ENCODE data around the gene NFX1. TPM values are rescaled to one million over a fixed set of nuclear protein-coding genes. Genes with fewer than 3 reads are reported as not detected.

The NFX1 gene
- total and polyA plus RNA-seq, 4 donors, result 13.7 to 27.9 (median 14.6) TPM

DNA sequence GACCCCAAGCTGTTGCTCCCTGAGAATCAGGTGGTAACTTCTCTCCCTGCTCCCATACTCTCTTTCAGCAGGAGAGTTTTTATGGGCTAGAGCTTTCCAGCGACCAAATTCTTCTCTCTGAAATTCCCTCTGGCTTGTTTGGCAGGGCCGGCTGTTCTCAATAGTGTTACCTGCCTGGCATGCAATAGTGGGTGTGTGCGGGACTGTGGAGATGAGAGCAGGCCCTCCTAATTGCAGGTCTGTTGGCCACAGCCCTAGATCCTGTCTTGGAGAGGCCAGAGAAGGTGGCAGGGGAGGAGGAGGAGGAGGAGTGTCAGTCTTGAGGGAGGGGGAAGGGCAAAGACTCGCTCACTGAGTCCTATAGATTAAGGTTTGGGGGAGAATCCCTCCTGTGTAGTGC, 82.6 kb downstream of the NFX1 start:
- 90% methylated on average over 4 of the region's 4 CpGs for WGBS
- H3K36me3 ChIP-seq (ENCODE audit: control insufficient read depth in 4 of 4, insufficient read depth in 3 of 4, low read depth in 1 of 4, low read length in 3 of 4), result peaks cover 5 to 40% (median 25%) of the 10 kb centered on the region in 4 donors
- H3K4me3 ChIP-seq (ENCODE audit: low read depth in 1 of 3, low read length in 3 of 3), result no peak overlapping the region
- H3K27ac ChIP-seq (ENCODE audit: low read depth in 1 of 2, low read length in 2 of 2), result no peak overlapping the region
- no peaks in the 10 kb centered on the region for H3K27me3 ChIP-seq (ENCODE audit: control insufficient read depth in 4 of 4, insufficient read depth in 4 of 4, low read length in 3 of 4)
- no peaks in the 10 kb centered on the region for H3K9me3 ChIP-seq (ENCODE audit: control insufficient read depth in 4 of 4, low read length in 3 of 4)
- TF ChIP-seq FOXA2 (IDR thresholded peaks at IDR 0.05), result no peak
- TF ChIP-seq, protein P1, sequence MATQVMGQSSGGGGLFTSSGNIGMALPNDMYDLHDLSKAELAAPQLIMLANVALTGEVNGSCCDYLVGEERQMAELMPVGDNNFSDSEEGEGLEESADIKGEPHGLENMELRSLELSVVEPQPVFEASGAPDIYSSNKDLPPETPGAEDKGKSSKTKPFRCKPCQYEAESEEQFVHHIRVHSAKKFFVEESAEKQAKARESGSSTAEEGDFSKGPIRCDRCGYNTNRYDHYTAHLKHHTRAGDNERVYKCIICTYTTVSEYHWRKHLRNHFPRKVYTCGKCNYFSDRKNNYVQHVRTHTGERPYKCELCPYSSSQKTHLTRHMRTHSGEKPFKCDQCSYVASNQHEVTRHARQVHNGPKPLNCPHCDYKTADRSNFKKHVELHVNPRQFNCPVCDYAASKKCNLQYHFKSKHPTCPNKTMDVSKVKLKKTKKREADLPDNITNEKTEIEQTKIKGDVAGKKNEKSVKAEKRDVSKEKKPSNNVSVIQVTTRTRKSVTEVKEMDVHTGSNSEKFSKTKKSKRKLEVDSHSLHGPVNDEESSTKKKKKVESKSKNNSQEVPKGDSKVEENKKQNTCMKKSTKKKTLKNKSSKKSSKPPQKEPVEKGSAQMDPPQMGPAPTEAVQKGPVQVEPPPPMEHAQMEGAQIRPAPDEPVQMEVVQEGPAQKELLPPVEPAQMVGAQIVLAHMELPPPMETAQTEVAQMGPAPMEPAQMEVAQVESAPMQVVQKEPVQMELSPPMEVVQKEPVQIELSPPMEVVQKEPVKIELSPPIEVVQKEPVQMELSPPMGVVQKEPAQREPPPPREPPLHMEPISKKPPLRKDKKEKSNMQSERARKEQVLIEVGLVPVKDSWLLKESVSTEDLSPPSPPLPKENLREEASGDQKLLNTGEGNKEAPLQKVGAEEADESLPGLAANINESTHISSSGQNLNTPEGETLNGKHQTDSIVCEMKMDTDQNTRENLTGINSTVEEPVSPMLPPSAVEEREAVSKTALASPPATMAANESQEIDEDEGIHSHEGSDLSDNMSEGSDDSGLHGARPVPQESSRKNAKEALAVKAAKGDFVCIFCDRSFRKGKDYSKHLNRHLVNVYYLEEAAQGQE (IDR thresholded peaks at IDR 0.05), result no peak
- TF ChIP-seq RXRA (IDR thresholded peaks at IDR 0.05), result no peak
- TF ChIP-seq JUND (IDR thresholded peaks at IDR 0.05), result no peak
- TF ChIP-seq FOXA1 (IDR thresholded peaks at IDR 0.05), result no peak
- TF ChIP-seq HNF4A (conservative IDR thresholded peaks at IDR 0.05), result no peak
- TF ChIP-seq YY1 (IDR thresholded peaks at IDR 0.05), result no peak
- TF ChIP-seq, protein P2, sequence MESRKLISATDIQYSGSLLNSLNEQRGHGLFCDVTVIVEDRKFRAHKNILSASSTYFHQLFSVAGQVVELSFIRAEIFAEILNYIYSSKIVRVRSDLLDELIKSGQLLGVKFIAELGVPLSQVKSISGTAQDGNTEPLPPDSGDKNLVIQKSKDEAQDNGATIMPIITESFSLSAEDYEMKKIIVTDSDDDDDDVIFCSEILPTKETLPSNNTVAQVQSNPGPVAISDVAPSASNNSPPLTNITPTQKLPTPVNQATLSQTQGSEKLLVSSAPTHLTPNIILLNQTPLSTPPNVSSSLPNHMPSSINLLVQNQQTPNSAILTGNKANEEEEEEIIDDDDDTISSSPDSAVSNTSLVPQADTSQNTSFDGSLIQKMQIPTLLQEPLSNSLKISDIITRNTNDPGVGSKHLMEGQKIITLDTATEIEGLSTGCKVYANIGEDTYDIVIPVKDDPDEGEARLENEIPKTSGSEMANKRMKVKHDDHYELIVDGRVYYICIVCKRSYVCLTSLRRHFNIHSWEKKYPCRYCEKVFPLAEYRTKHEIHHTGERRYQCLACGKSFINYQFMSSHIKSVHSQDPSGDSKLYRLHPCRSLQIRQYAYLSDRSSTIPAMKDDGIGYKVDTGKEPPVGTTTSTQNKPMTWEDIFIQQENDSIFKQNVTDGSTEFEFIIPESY (IDR thresholded peaks at IDR 0.05), result no peak
- TF ChIP-seq NR2F2 (IDR thresholded peaks at IDR 0.05), result no peak
- TF ChIP-seq, protein P3, sequence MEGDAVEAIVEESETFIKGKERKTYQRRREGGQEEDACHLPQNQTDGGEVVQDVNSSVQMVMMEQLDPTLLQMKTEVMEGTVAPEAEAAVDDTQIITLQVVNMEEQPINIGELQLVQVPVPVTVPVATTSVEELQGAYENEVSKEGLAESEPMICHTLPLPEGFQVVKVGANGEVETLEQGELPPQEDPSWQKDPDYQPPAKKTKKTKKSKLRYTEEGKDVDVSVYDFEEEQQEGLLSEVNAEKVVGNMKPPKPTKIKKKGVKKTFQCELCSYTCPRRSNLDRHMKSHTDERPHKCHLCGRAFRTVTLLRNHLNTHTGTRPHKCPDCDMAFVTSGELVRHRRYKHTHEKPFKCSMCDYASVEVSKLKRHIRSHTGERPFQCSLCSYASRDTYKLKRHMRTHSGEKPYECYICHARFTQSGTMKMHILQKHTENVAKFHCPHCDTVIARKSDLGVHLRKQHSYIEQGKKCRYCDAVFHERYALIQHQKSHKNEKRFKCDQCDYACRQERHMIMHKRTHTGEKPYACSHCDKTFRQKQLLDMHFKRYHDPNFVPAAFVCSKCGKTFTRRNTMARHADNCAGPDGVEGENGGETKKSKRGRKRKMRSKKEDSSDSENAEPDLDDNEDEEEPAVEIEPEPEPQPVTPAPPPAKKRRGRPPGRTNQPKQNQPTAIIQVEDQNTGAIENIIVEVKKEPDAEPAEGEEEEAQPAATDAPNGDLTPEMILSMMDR (IDR thresholded peaks at IDR 0.05; ENCODE audit: low read depth, low read length, missing input control), result no peak
- H3K4me1 ChIP-seq (ENCODE audit: control insufficient read depth in 4 of 4, insufficient read depth in 4 of 4, low read length in 3 of 4), result no peaks in the 10 kb centered on the region
- no peak for DNase-seq (ENCODE audit: low spot score)
- no peak overlapping the region for H3K9ac ChIP-seq (ENCODE audit: low read depth in 1 of 2, low read length in 2 of 2)

DNA sequence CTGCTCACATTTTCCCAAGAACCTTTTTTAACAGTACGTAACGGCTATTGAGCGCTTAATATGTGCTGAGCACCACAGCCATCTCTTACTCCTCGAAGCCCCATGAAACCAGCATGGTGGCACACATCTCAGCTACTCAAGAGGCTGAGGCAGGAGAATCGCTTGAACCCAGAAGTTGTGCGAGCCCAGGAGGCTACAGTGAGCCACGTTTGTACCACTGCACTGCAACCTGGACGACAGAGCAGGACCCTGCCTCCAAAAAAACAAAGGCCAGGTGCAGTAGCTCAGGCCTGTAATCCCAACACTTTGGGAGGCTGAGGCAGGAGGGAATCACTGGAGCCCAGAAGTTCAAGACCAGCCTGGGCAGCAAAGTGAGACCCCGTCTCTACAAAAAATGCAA, 83.9 kb downstream of the NFX1 start:
- H3K36me3 ChIP-seq (ENCODE audit: control insufficient read depth in 4 of 4, insufficient read depth in 3 of 4, low read depth in 1 of 4, low read length in 3 of 4), result peaks cover 5 to 33% (median 19%) of the 10 kb centered on the region in 4 donors

More for the DNA sequence above, 83.9 kb downstream of the NFX1 start:
- Histone ChIP-seq H3K9ac (ENCODE audit: low read depth in 1 of 2, low read length in 2 of 2) (no peak overlapping the region), H3K27me3 (ENCODE audit: control insufficient read depth in 4 of 4, insufficient read depth in 4 of 4, low read length in 3 of 4) (no peaks in the 10 kb centered on the region), H3K4me3 (ENCODE audit: low read depth in 1 of 3, low read length in 3 of 3) (no peak overlapping the region), H3K27ac (ENCODE audit: low read depth in 1 of 2, low read length in 2 of 2) (no peak overlapping the region), H3K9me3 (ENCODE audit: control insufficient read depth in 4 of 4, low read length in 3 of 4) (no peaks in the 10 kb centered on the region), H3K4me1 (ENCODE audit: control insufficient read depth in 4 of 4, insufficient read depth in 4 of 4, low read length in 3 of 4) (no peaks in the 10 kb centered on the region)
- WGBS, result 89% methylated on average over 9 of the region's 9 CpGs
- TF ChIP-seq, protein P3 (IDR thresholded peaks at IDR 0.05; ENCODE audit: low read depth, low read length, missing input control), result no peak
- TF ChIP-seq FOXA2 (IDR thresholded peaks at IDR 0.05), result no peak
- TF ChIP-seq, protein P4, sequence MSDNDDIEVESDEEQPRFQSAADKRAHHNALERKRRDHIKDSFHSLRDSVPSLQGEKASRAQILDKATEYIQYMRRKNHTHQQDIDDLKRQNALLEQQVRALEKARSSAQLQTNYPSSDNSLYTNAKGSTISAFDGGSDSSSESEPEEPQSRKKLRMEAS (IDR thresholded peaks at IDR 0.05), result no peak
- TF ChIP-seq HNF4G (IDR thresholded peaks at IDR 0.05), result no peak
- TF ChIP-seq, protein P2 (IDR thresholded peaks at IDR 0.05), result no peak
- TF ChIP-seq, protein P1 (IDR thresholded peaks at IDR 0.05), result no peak
- TF ChIP-seq GABPA (IDR thresholded peaks at IDR 0.05 in 1 of 2, conservative IDR thresholded peaks at IDR 0.05 in 1 of 2), result no peak
- TF ChIP-seq RAD21 (IDR thresholded peaks at IDR 0.05), result no peak
- no peak for TF ChIP-seq JUND (IDR thresholded peaks at IDR 0.05)
- no peak for TF ChIP-seq TAF1 (conservative IDR thresholded peaks at IDR 0.05)
- no peak for TF ChIP-seq YY1 (IDR thresholded peaks at IDR 0.05)
- TF ChIP-seq FOXA1 (IDR thresholded peaks at IDR 0.05), result no peak
- no peak for TF ChIP-seq NR2F2 (IDR thresholded peaks at IDR 0.05)
- TF ChIP-seq HNF4A (conservative IDR thresholded peaks at IDR 0.05), result no peak
- no peak for DNase-seq (ENCODE audit: low spot score)

Data from liver (tissue), 9 donors.